Heart left ventricle (tissue), 16 donors: Measurements from ENCODE around the gene NEURL4. TPM values are rescaled to one million over a fixed set of nuclear protein-coding genes. Genes with fewer than 3 reads are reported as not detected.
A peak's percentile ranks its signal among the peaks of the same experiment; 100 is the strongest.

Source experiments
- ATAC-seq, 4 donors: fragments of 200-7000 bp; cut with Tn5 transposase; one replicate each; pipeline ENCODE4 v1.9.1; 2020 to 2022; ENCODE audit warnings: moderate library complexity in 4 of 4, mild to moderate bottlenecking in 3 of 4, moderate number of reproducible peaks in 1 of 4
- DNase-seq, 5 donors: peaks; one replicate each; pipeline ENCODE4 v3.0.0-alpha.2; 2020
- H3K27ac ChIP-seq, 12 donors: fragments of 200-600 bp; sonication (generic) in 4 of 12; one replicate each; pipeline versions ENCODE4 v1.5.0 to v1.8.0; 2016 to 2022; ENCODE audit warnings: mild to moderate bottlenecking in 2 of 12
- H3K27me3 ChIP-seq, 9 donors: fragments of 200-600 bp; sonication (generic) in 2 of 9; one replicate each; pipeline versions ENCODE4 v1.5.1 to v1.8.0; 2016 to 2022; ENCODE audit warnings: mild to moderate bottlenecking in 3 of 9
- H3K36me3 ChIP-seq, 9 donors: fragments of 200-600 bp; sonication (generic) in 2 of 9; one replicate each; pipeline versions ENCODE4 v1.5.0 to v1.8.0; 2018 to 2022; ENCODE audit warnings: mild to moderate bottlenecking in 2 of 9
- H3K4me1 ChIP-seq, 12 donors: fragments of 200-600 bp; sonication (generic) in 4 of 12; one replicate each; pipeline versions ENCODE4 v1.5.0 to v1.8.0; 2016 to 2022; ENCODE audit warnings: mild to moderate bottlenecking in 3 of 12
- H3K4me3 ChIP-seq, 12 donors: fragments of 200-600 bp; sonication (generic) in 4 of 12; one replicate each; pipeline versions ENCODE4 v1.5.0 to v1.8.0; 2017 to 2022; ENCODE audit warnings: mild to moderate bottlenecking in 9 of 12, moderate library complexity in 4 of 12
- H3K9me3 ChIP-seq, 12 donors: fragments of 200-600 bp; sonication (generic) in 4 of 12; one replicate each; pipeline versions ENCODE4 v1.5.0 to v1.8.0; 2016 to 2022; ENCODE audit warnings: mild to moderate bottlenecking in 1 of 12
- CTCF ChIP-seq, 12 donors: fragments of 200-600 bp; sonication (generic) in 4 of 12; IDR thresholded peaks; one replicate each; pipeline versions ENCODE4 v1.5.0 to v1.8.0; 2018 to 2022; ENCODE audit warnings: antibody characterized with exemption in 12 of 12, mild to moderate bottlenecking in 5 of 12
- POLR2A ChIP-seq, 2 donors: fragments of 450-650 bp; IDR thresholded peaks; one replicate each; pipeline ENCODE4 v1.6.1; 2017; ENCODE audit warnings: antibody characterized with exemption in 2 of 2, mild to moderate bottlenecking in 2 of 2, moderate library complexity in 2 of 2
- WGBS, 4 donors: extraction: QIAGEN DNeasy Blood & Tissue Kit in 2 of 4; methylation state at CpG; one replicate each; pipeline versions ENCODE4 v1.1.5 to v1.1.7; 2013 to 2018; 5-methylcytosine and 5-hydroxymethylcytosine counted together
- intact Hi-C, 10 donors: fragments of 100-400 bp; cut with DNase I; formaldehyde crosslinking; loops; one replicate each; pipeline versions ENCODE4 v1.11.1 to v1.14.2; 2022
- polyA plus RNA-seq, 2 donors: library from polyadenylated mRNA; stranded (reverse); fragments of 200-250 nt; gene quantifications; one replicate each; pipeline ENCODE4 v1.2.3, GENCODE V29; 2013
- total RNA-seq, 9 donors: library from RNA; depleted of rRNA in 2 of 9; stranded (reverse); fragments of >200 nt in 2 of 9; fragmentation: NEBNext Ultra II Directional in 3 of 9; extraction: Animal tissue kit (Norgen Biotek cat#: 25700) in 3 of 9; gene quantifications; one replicate each; pipeline versions ENCODE4 v1.1.0 to v1.2.4, GENCODE V29; 2016 to 2023
- donor health status: ischemic (EF 13 %, LVEDD 7.1; RV severe dilation, severe dysfunction).
- donor health status: healthy with polysubstance abuse.
- donor health status: DM: no; HTN: yes; CAD: no.
- donor health status: DM: no; HTN: no; CAD: no.
- donor health status: ischemic (EF 25% LVEDD 6.9; RV normal size, moderate dysfunction).
- donor health status: ischemic (EF 25% LVEDD 5.7; RV mildly dilated, moderate dysfunction).
- donor health status: healthy.
- donor health status: DM: yes; HTN: yes; CAD: no.
- donor health status: ischemic (EF 35%, LVEDD 5.7; RV mildly dilated, moderate dysfunction).
- donor health status: nonischemic (EF 11% LVEDD 7.7; RV severe dilation, severe dysfunction).
- donor health status: DM: yes; HTN: yes; CAD: no.
- donor health status: PGD.
- donor health status: ischemic (EF 29% LVEDD 5.4; RV normal size, mild dysfunction).
- donor health status: nonischemic (EF 23%, LVEDD 6.1; RV moderate dilation, normal function).

NEURL4 gene
- total and polyA plus RNA-seq, 11 donors: 13.6 to 39.2 (median 27.6) TPM

GRCh38 chr17:7311110-7311705 is 17.9 kb downstream of the NEURL4 start:
- DNase-seq: no peak
- no peak overlapping the region for H3K4me3 ChIP-seq
- no peaks in the 10 kb centered on the region for H3K27me3 ChIP-seq
- TF ChIP-seq POLR2A (IDR thresholded peaks at IDR 0.05) (no peak), CTCF (IDR thresholded peaks at IDR 0.05) (no peak)
- intact Hi-C loops: no loop called here
- peaks cover 3 to 56% (median 50%) of the 10 kb centered on the region in 9 donors for H3K36me3 ChIP-seq
- no peaks in the 10 kb centered on the region for H3K9me3 ChIP-seq
- ATAC-seq: no peak
- no peak overlapping the region for H3K27ac ChIP-seq
- H3K4me1 ChIP-seq: peaks cover 7 to 73% (median 55%) of the 10 kb centered on the region in 12 donors
- WGBS, 4 donors: 72 to 83% (median 81%) methylated on average over 7 of the region's 7 CpGs

- TF ChIP-seq POLR2A (IDR thresholded peaks at IDR 0.05) (no peak), CTCF (IDR thresholded peaks at IDR 0.05) (no peak)
- Histone ChIP-seq H3K27me3 (no peaks in the 10 kb centered on the region), H3K27ac (peak overlapping the region in 8 of 12 donors; percentile 93 to 100 (median 98)), H3K4me1 (peaks cover 4 to 63% (median 48%) of the 10 kb centered on the region in 12 donors), H3K36me3 (peaks cover 3 to 51% (median 48%) of the 10 kb centered on the region in 9 donors), H3K9me3 (no peaks in the 10 kb centered on the region), H3K4me3 (peak overlapping the region in 8 of 12 donors; percentile 84 to 98 (median 93))
- no peak for DNase-seq
- no peak for ATAC-seq
- 88 to 92% (median 90%) methylated on average over 12 of the region's 12 CpGs for WGBS, 4 donors
- intact Hi-C loops: loop anchor here in 3 of 10 donors (1.0 to 5.0 kb wide), 6 partner anchors 12 to 378 kb away; partner anchors contain the start of genes ACADVL (in 1 of the 3), CTDNEP1 (in 1 of the 3), DLG4 (in 1 of the 3) and ELP5 (in 1 of the 3)
Observed at GRCh38 chr17:7309628-7310027, 19.5 kb downstream of the NEURL4 start.

- 2 to 3% (median 3%) methylated on average over 11 to 14 of the region's 14 CpGs for WGBS, 4 donors
- TF ChIP-seq POLR2A (IDR thresholded peaks at IDR 0.05) (peak in 1 of 2 donors; percentile 30), CTCF (IDR thresholded peaks at IDR 0.05) (no peak)
- DNase-seq: peak in 4 of 5 donors; percentile 78 to 80 (median 80)
- H3K27me3 ChIP-seq: no peaks in the 10 kb centered on the region
- H3K36me3 ChIP-seq: peaks cover 3 to 47% (median 44%) of the 10 kb centered on the region in 9 donors
- peak in 2 of 4 donors; percentile 21 to 33 for ATAC-seq
- intact Hi-C loops: loop anchor here in 3 of 10 donors (2.0 to 5.0 kb wide), 5 partner anchors 20 to 378 kb away; partner anchors contain the start of genes ACADVL (in 1 of the 3), CTDNEP1 (in 1 of the 3), DLG4 (in 1 of the 3) and ELP5 (in 1 of the 3)
- H3K4me1 ChIP-seq: peaks cover 4 to 55% (median 40%) of the 10 kb centered on the region in 12 donors
- H3K9me3 ChIP-seq: no peaks in the 10 kb centered on the region
- H3K4me3 ChIP-seq: peak overlapping the region; percentile 69 to 98 (median 92)
- H3K27ac ChIP-seq: peak overlapping the region; percentile 85 to 100 (median 97)
Observed at GRCh38 chr17:7308625-7309433, 20.3 kb downstream of the NEURL4 start.
